ENCODE measurements around the gene MBOAT1. TPM values are rescaled to one million over a fixed set of nuclear protein-coding genes. Genes with fewer than 3 reads are reported as not detected.

The MBOAT1 gene
- total RNA-seq, 1 donor from 2014 or later: 5.4 TPM

DNA sequence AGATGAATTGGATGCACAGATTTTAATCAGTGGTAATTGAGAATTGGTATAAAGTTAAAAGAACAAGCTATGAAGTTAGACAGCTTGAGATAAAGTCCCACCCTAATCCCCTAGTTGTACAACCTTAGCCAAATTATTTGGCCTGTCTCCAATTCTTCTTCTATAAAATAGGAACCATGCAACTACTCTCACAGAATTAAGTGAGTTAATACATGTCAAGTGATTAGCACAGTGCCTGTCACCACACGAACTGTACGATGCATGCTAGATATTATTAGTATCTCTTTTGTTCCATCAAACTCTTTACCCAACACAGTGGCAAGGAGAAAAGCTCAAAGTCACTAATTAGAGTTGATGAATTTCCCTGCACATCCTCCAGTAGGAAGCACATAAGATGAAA lies 44.7 kb downstream of the MBOAT1 start:
- no peaks in the 10 kb centered on the region for H3K27me3 ChIP-seq
- TF ChIP-seq, protein P1, sequence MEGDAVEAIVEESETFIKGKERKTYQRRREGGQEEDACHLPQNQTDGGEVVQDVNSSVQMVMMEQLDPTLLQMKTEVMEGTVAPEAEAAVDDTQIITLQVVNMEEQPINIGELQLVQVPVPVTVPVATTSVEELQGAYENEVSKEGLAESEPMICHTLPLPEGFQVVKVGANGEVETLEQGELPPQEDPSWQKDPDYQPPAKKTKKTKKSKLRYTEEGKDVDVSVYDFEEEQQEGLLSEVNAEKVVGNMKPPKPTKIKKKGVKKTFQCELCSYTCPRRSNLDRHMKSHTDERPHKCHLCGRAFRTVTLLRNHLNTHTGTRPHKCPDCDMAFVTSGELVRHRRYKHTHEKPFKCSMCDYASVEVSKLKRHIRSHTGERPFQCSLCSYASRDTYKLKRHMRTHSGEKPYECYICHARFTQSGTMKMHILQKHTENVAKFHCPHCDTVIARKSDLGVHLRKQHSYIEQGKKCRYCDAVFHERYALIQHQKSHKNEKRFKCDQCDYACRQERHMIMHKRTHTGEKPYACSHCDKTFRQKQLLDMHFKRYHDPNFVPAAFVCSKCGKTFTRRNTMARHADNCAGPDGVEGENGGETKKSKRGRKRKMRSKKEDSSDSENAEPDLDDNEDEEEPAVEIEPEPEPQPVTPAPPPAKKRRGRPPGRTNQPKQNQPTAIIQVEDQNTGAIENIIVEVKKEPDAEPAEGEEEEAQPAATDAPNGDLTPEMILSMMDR (IDR thresholded peaks at IDR 0.05): no peak
- intact Hi-C loops (cut with DNase I): loop anchor here (5.0 kb wide), 1 partner anchor 45 kb away; the partner anchor contains the start of gene MBOAT1

GRCh38 chr6:20166210-20166609 lies 46.1 kb downstream of the MBOAT1 start:
- no peaks in the 10 kb centered on the region for H3K27me3 ChIP-seq
- H3K4me3 ChIP-seq: no peak overlapping the region
- TF ChIP-seq, protein P1 (IDR thresholded peaks at IDR 0.05): no peak
- no peaks in the 10 kb centered on the region for H3K36me3 ChIP-seq
- no peak for DNase-seq (ENCODE audit: low spot score in 2 of 2)
- no peaks in the 10 kb centered on the region for H3K9me3 ChIP-seq
- peaks cover 0 to 6% of the 10 kb centered on the region in 2 donors for H3K4me1 ChIP-seq
- intact Hi-C loops (cut with DNase I): loop anchor here (5.0 kb wide), 1 partner anchor 46 kb away; the partner anchor contains the start of gene MBOAT1
- no peak overlapping the region for H3K27ac ChIP-seq

More for the DNA sequence above, 44.7 kb downstream of the MBOAT1 start:
- Histone ChIP-seq H3K27ac (no peak overlapping the region), H3K4me3 (no peak overlapping the region), H3K4me1 (peaks cover 0 to 6% of the 10 kb centered on the region in 2 donors), H3K36me3 (no peaks in the 10 kb centered on the region), H3K9me3 (no peaks in the 10 kb centered on the region)
- DNase-seq (ENCODE audit: low spot score in 2 of 2): no peak

DNA sequence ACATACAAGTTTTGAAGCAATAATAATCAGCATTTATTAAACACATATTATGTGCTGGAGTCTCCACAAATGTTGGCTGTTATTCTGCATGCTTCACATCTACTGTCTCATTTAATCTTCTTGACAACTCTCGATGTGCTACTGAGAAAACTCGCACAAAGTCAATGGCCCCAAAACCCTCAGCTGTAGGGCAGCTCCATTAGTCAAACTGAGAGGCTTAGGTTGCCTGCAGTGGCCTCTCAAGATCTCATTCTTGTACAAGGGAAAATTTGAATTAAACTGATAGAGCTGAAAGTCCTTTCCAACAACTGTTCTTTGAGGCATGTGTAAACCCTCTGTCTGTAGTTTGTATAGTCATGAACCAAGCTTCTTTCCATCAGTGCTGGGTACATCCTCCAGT lies 49.8 kb downstream of the MBOAT1 start:
- Histone ChIP-seq H3K27ac (no peak overlapping the region), H3K4me1 (peaks cover 0 to 4% of the 10 kb centered on the region in 2 donors), H3K9me3 (no peaks in the 10 kb centered on the region), H3K27me3 (no peaks in the 10 kb centered on the region), H3K36me3 (no peaks in the 10 kb centered on the region), H3K4me3 (no peak overlapping the region)
- intact Hi-C loops (cut with DNase I): no loop called here
- TF ChIP-seq, protein P1 (IDR thresholded peaks at IDR 0.05): no peak
- no peak for DNase-seq (ENCODE audit: low spot score in 2 of 2)

- Histone ChIP-seq H3K4me3 (no peak overlapping the region), H3K36me3 (no peaks in the 10 kb centered on the region), H3K4me1 (peaks cover 0 to 4% of the 10 kb centered on the region in 2 donors), H3K27ac (no peak overlapping the region), H3K9me3 (no peaks in the 10 kb centered on the region), H3K27me3 (no peaks in the 10 kb centered on the region)
- intact Hi-C loops (cut with DNase I): no loop called here
- no peak for DNase-seq (ENCODE audit: low spot score in 2 of 2)
- TF ChIP-seq, protein P1 (IDR thresholded peaks at IDR 0.05): no peak
Measured at GRCh38 chr6:20160541-20161283, 51.6 kb downstream of the MBOAT1 start.

GRCh38 chr6:20159781-20160540 lies 52.3 kb downstream of the MBOAT1 start:
- intact Hi-C loops (cut with DNase I): no loop called here
- H3K4me3 ChIP-seq: no peak overlapping the region
- H3K9me3 ChIP-seq: no peaks in the 10 kb centered on the region
- no peak for DNase-seq (ENCODE audit: low spot score in 2 of 2)
- no peaks in the 10 kb centered on the region for H3K36me3 ChIP-seq
- peaks cover 0 to 4% of the 10 kb centered on the region in 2 donors for H3K4me1 ChIP-seq
- no peak overlapping the region for H3K27ac ChIP-seq
- TF ChIP-seq, protein P1 (IDR thresholded peaks at IDR 0.05): no peak
- no peaks in the 10 kb centered on the region for H3K27me3 ChIP-seq
